B cell (primary cell): Measurements from ENCODE around the gene FBXO10. TPM values are rescaled to one million over a fixed set of nuclear protein-coding genes. Genes with fewer than 3 reads are reported as not detected.

Experiments used
- ATAC-seq: fragments of 200-7000 bp; cut with Tn5 transposase; one replicate; pipeline ENCODE4 v1.10.0; 2021; ENCODE audit warnings: low read depth, mild to moderate bottlenecking, moderate number of reproducible peaks, moderate library complexity
- CTCF ChIA-PET: fragments of 350-600 bp; sonication (Branson Sonifier 250); formaldehyde crosslinking; loops from one replicate; lab custom pipeline; 2021; ENCODE audit warnings: antibody characterized with exemption, inconsistent platforms; lab: Charles Lee
- POLR2A ChIA-PET: fragments of 350-600 bp; sonication (Branson Sonifier 250); formaldehyde crosslinking; loops from one replicate; lab custom pipeline; 2021; ENCODE audit warnings: antibody characterized with exemption; lab: Charles Lee
- DNase-seq: peaks from one replicate; pipeline ENCODE4 v3.0.0; 2013
- H2AFZ ChIP-seq: 2 replicates; pipeline ENCODE4 v1.6.1; 2012; ENCODE audit warnings: mild to moderate bottlenecking, low read depth, low read length; ENCODE audit not compliant: insufficient read depth, poor library complexity, severe bottlenecking
- H3K27ac ChIP-seq, 2 donors: 1 replicate in 1 of 2; 2 replicates in 1 of 2; pipeline ENCODE4 v1.5.1; 2012 to 2013; ENCODE audit warnings: low read length in 2 of 2, mild to moderate bottlenecking in 2 of 2, moderate library complexity in 1 of 2
- H3K27me3 ChIP-seq, 4 experiments: fragments of 200-600 bp in 1 of 4; sonication (generic) in 1 of 4; replicated peaks in 1 of 4; 1 replicate in 2 of 4; 2 replicates in 2 of 4; pipeline versions ENCODE4 v1.6.1 to v1.7.0; 2013 to 2016; ENCODE audit warnings: low read length in 3 of 4, mild to moderate bottlenecking in 2 of 4, mixed read lengths in 1 of 4, moderate library complexity in 1 of 4; ENCODE audit not compliant: insufficient read depth in 4 of 4, control insufficient read depth in 3 of 4; ENCODE audit errors: control extremely low read depth in 1 of 4
- H3K36me3 ChIP-seq, 2 experiments: replicated peaks in 1 of 2; 1 replicate in 1 of 2; 2 replicates in 1 of 2; pipeline versions ENCODE4 v1.6.1 to v1.7.1; 2013; ENCODE audit warnings: low read length in 1 of 2; ENCODE audit not compliant: insufficient read depth in 2 of 2, control insufficient read depth in 1 of 2; ENCODE audit errors: control extremely low read depth in 1 of 2, extremely low read depth in 1 of 2
- H3K4me1 ChIP-seq, 2 donors: fragments of 200-600 bp in 1 of 2; sonication (generic) in 1 of 2; 1 replicate in 1 of 2; 2 replicates in 1 of 2; pipeline versions ENCODE4 v1.5.1 to v1.6.1; 2013 to 2017; ENCODE audit warnings: low read length in 2 of 2; ENCODE audit not compliant: control insufficient read depth in 2 of 2, insufficient read depth in 2 of 2
- H3K4me2 ChIP-seq: replicated peaks from 2 replicates; pipeline ENCODE3; 2012; ENCODE audit warnings: mild to moderate bottlenecking, low read depth, low read length; ENCODE audit not compliant: poor library complexity, severe bottlenecking
- H3K4me3 ChIP-seq, 5 experiments: fragments of 200-600 bp in 1 of 5; sonication (generic) in 1 of 5; 1 replicate in 3 of 5; 2 replicates in 2 of 5; pipeline versions ENCODE4 v1.5.1 to v1.7.0; 2011 to 2016; ENCODE audit warnings: low read length in 4 of 5, mild to moderate bottlenecking in 4 of 5, low read depth in 2 of 5, control low read depth in 1 of 5, moderate library complexity in 1 of 5; ENCODE audit not compliant: insufficient read depth in 1 of 5; ENCODE audit errors: control extremely low read depth in 1 of 5, extremely low read depth in 1 of 5
- H3K79me2 ChIP-seq: fragments of 200-600 bp; sonication (generic); one replicate; pipeline ENCODE4 v1.6.0; 2016; ENCODE audit warnings: low read length; ENCODE audit not compliant: control insufficient read depth, insufficient read depth
- H3K9ac ChIP-seq: fragments of 200-600 bp; sonication (generic); 2 replicates; pipeline ENCODE4 v1.6.1; 2017; ENCODE audit warnings: mild to moderate bottlenecking, low read length, moderate library complexity
- H3K9me3 ChIP-seq, 3 donors: one replicate each; pipeline versions ENCODE4 v1.6.1 to v1.7.1; 2013; ENCODE audit warnings: low read length in 2 of 3; ENCODE audit not compliant: control insufficient read depth in 2 of 3, insufficient read depth in 1 of 3; ENCODE audit errors: control extremely low read depth in 1 of 3
- H4K20me1 ChIP-seq: 2 replicates; pipeline ENCODE4 v1.6.0; 2012; ENCODE audit warnings: mild to moderate bottlenecking, low read length; ENCODE audit not compliant: insufficient read depth, control insufficient read depth, poor library complexity, severe bottlenecking
- H3K27ac Mint-ChIP-seq: one replicate; pipeline ENCODE4 v1.8.0; 2021; ENCODE audit warnings: mixed read lengths
- H3K27me3 Mint-ChIP-seq: one replicate; pipeline ENCODE4 v1.8.0; 2021; ENCODE audit warnings: mixed read lengths
- H3K4me1 Mint-ChIP-seq: one replicate; pipeline ENCODE4 v1.8.0; 2021; ENCODE audit warnings: mixed read lengths
- H3K4me3 Mint-ChIP-seq: one replicate; pipeline ENCODE4 v1.8.0; 2021; ENCODE audit warnings: mixed read lengths
- H3K9me3 Mint-ChIP-seq: one replicate; pipeline ENCODE4 v1.8.0; 2022; ENCODE audit warnings: mixed read lengths; ENCODE audit not compliant: insufficient read depth
- EZH2 ChIP-seq: IDR thresholded peaks from 2 replicates; pipeline ENCODE4 v1.6.1; 2012; ENCODE audit warnings: borderline replicate concordance, low read depth, mild to moderate bottlenecking, moderate library complexity, low read length; ENCODE audit not compliant: insufficient read depth, poor library complexity, severe bottlenecking
- WGBS: methylation state at CpG from one replicate; pipeline ENCODE4 v1.1.5; 2013; ENCODE audit warnings: missing lambda C conversion rate; ENCODE audit not compliant: insufficient coverage; 5-methylcytosine and 5-hydroxymethylcytosine counted together
- intact Hi-C: fragments of 100-400 bp; cut with micrococcal nuclease; formaldehyde crosslinking; loops from one replicate; pipeline ENCODE4 v1.10.0; 2022
- polyA plus RNA-seq: library from polyadenylated mRNA; depleted of rRNA; stranded (reverse); fragments of >200 nt; gene quantifications from 2 replicates; pipeline ENCODE4 v1.2.3, GENCODE V29; 2012
- total RNA-seq, 2 donors: library from RNA; stranded (reverse); fragments of 120-200 nt in 1 of 2; gene quantifications; 1 replicate in 1 of 2; 2 replicates in 1 of 2; pipeline versions ENCODE4 v1.2.3 to v1.2.4, GENCODE V29; 2013 to 2022
- TF ChIP-seq, protein P1 (sequence below): fragments of 200-600 bp; IDR thresholded peaks from one replicate; pipeline ENCODE4 v1.8.0; 2022; ENCODE audit warnings: antibody characterized with exemption, mild to moderate bottlenecking

FBXO10 gene
- total and polyA plus RNA-seq, 2 donors (not counting 1 experiment from before 2014, with no cell fraction given): 18.6 to 67.3 TPM

DNA sequence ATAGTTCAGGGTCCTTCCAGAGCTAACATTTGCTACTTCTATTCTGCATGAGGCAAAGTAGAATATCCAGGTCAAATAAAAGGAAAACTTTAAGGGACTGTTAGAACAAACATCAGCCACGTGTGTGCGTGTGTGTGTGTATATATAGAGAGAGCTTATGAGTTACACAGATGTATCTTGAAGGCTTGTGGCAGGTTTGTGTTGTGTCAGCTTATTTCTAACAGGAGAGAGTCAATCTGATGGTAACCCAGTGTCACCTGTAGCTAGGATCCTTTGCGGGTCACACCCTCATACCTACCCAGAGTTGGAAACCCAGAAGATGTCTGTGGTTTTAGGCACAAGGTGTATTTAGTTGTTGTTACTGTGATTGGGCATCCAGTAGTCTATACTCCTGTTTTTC, 77.7 kb downstream of the FBXO10 start:
- H3K27ac Mint-ChIP-seq: no peak overlapping the region
- intact Hi-C loops: no loop called here
- H3K27me3 Mint-ChIP-seq: no peaks in the 10 kb centered on the region

DNA sequence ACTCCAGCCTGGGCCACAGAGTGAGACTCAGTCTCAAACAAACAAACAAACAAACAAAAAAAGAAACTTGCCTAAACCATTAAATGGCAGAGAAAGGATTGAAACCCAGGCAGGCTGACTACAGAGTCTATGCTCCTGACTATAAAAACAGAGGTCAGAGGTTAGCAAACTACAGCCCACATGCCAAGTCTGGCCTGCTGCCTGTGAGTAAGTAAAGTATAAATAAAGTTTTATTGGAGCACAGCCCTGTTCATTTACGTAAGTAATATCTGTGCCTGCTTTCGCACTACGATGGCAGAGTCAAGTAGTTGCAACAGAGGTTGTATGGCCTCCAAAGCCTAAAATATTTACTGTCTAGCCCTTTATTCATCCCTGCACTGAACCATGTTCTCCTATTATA, 78.9 kb downstream of the FBXO10 start:
- TF ChIP-seq, protein P1, sequence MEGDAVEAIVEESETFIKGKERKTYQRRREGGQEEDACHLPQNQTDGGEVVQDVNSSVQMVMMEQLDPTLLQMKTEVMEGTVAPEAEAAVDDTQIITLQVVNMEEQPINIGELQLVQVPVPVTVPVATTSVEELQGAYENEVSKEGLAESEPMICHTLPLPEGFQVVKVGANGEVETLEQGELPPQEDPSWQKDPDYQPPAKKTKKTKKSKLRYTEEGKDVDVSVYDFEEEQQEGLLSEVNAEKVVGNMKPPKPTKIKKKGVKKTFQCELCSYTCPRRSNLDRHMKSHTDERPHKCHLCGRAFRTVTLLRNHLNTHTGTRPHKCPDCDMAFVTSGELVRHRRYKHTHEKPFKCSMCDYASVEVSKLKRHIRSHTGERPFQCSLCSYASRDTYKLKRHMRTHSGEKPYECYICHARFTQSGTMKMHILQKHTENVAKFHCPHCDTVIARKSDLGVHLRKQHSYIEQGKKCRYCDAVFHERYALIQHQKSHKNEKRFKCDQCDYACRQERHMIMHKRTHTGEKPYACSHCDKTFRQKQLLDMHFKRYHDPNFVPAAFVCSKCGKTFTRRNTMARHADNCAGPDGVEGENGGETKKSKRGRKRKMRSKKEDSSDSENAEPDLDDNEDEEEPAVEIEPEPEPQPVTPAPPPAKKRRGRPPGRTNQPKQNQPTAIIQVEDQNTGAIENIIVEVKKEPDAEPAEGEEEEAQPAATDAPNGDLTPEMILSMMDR: no peak
- TF ChIP-seq EZH2: no peak
- Histone ChIP-seq H3K36me3 (peaks cover 21 to 85% of the 10 kb centered on the region in 2 experiments), H2AFZ (no peak overlapping the region), H3K4me2 (no peak overlapping the region), H3K27me3 (no peaks in the 10 kb centered on the region), H3K9ac (no peak overlapping the region), H4K20me1 (no peaks in the 10 kb centered on the region), H3K9me3 (no peaks in the 10 kb centered on the region), H3K4me3 (no peak overlapping the region), H3K4me1 (no peaks in the 10 kb centered on the region), H3K27ac (no peak overlapping the region), H3K79me2 (no peaks in the 10 kb centered on the region)
- intact Hi-C loops: no loop called here
- Mint-ChIP-seq H3K4me1 (no peaks in the 10 kb centered on the region), H3K27ac (no peak overlapping the region), H3K9me3 (no peaks in the 10 kb centered on the region), H3K27me3 (no peaks in the 10 kb centered on the region), H3K4me3 (no peak overlapping the region)
- ChIA-PET CTCF (no interaction called here), POLR2A (no interaction called here)
- no peak for ATAC-seq
- no CpG with 5 or more reads among the region's 3 CpGs for WGBS
- DNase-seq: no peak

More for the DNA sequence above, 77.7 kb downstream of the FBXO10 start:
- no peak overlapping the region for H3K9ac ChIP-seq
- H3K36me3 ChIP-seq: peaks cover 15 to 85% of the 10 kb centered on the region in 2 experiments
- no peaks in the 10 kb centered on the region for H3K79me2 ChIP-seq
- ATAC-seq (no peak), DNase-seq (no peak)
- POLR2A ChIA-PET: no interaction called here
- Mint-ChIP-seq H3K4me1 (no peaks in the 10 kb centered on the region), H3K4me3 (no peak overlapping the region), H3K9me3 (no peaks in the 10 kb centered on the region)
- H3K9me3 ChIP-seq: no peaks in the 10 kb centered on the region
- H3K27ac ChIP-seq: no peak overlapping the region
- no peaks in the 10 kb centered on the region for H3K4me1 ChIP-seq
- no peak for TF ChIP-seq EZH2
- TF ChIP-seq, protein P1: no peak
- CTCF ChIA-PET: no interaction called here
- H3K27me3 ChIP-seq: no peaks in the 10 kb centered on the region
- H2AFZ ChIP-seq: no peak overlapping the region
- WGBS: 93% methylated on average over 2 of the region's 3 CpGs
- no peak overlapping the region for H3K4me2 ChIP-seq
- H3K4me3 ChIP-seq: no peak overlapping the region
- no peaks in the 10 kb centered on the region for H4K20me1 ChIP-seq
